Activated CD8-positive, alpha-beta memory T cell treated with anti-CD3 and anti-CD28 coated beads, Interleukin-2, amount 50 U/mL, for 1 hour (primary cell): ENCODE data around the gene AFAP1L1.
"Not testable (repeated sequence)": the region's sequence is repeated elsewhere in the genome, so short reads cannot be mapped to it uniquely, and the experiment has no call there.

Source experiments
- DNase-seq: peaks from one replicate; pipeline ENCODE4 v3.0.0-alpha.2; 2020; ENCODE audit errors: extremely low read depth

Gene AFAP1L1

DNA sequence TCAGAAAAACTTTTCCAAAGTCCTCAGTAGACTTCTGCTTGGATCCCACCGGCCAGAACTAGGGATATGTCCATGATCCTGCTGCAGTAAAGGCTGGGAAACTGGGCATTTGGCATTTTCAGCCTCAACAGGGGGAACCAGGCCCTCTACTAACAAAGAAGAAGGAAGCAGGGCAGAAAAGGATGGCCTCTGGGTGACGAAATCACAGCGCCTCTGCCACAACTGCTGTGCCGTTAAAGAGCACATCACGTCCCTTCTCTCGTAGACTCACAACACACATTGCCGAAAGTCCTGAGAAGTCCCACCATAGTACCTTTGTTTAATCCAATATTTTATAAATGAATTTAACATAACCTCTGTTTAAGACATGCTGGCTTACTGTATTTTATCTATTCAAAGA, 10.4 kb upstream of the AFAP1L1 start:
- DNase-seq = no peak

GRCh38 chr5:149262315-149262714, 9.3 kb upstream of the AFAP1L1 start:
- no peak for DNase-seq

GRCh38 chr5:149264439-149265067, 7.1 kb upstream of the AFAP1L1 start:
- DNase-seq = peak; percentile 26

GRCh38 chr5:149265068-149265465, 6.6 kb upstream of the AFAP1L1 start:
- DNase-seq = no peak

GRCh38 chr5:149265597-149265996, 6.1 kb upstream of the AFAP1L1 start:
- no peak for DNase-seq

- no peak for DNase-seq
These were observed 4.3 kb upstream of the AFAP1L1 start for GRCh38 chr5:149267241-149267973.

DNA sequence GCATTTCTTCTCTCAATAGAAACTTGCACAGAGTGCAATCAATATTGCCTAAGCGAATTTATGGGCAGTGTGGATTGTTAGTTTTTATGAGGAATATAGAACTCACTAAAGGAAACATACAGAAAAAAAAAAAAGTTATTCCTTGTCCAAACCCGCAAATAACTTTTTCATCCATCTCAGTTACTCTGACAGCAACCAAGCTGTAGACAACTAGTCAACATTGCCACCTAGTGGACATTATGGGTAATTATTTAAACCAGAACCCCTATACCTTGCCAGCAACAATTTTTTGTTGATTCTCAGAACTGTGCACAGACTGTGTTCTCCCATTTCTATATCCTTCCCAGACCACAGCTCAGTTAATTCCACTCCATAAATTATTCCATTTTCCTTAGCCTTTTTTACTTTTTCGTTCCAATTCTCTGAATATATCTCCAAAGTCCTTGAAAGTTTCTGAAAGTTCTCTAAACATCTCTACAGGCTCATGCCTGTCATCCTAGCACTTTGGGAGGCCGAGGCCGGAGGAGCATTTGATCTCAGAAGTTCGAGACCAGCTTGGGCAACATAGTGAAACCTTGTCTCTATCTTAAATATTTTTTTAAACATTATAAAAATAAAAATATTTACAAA, 2.6 kb upstream of the AFAP1L1 start:
- no peak for DNase-seq

GRCh38 chr5:149271195-149271715, 404 bp upstream of the AFAP1L1 start:
- no peak for DNase-seq

GRCh38 chr5:149272781-149273180, 1.1 kb downstream of the AFAP1L1 start:
- DNase-seq = not testable (repeated sequence)

DNA sequence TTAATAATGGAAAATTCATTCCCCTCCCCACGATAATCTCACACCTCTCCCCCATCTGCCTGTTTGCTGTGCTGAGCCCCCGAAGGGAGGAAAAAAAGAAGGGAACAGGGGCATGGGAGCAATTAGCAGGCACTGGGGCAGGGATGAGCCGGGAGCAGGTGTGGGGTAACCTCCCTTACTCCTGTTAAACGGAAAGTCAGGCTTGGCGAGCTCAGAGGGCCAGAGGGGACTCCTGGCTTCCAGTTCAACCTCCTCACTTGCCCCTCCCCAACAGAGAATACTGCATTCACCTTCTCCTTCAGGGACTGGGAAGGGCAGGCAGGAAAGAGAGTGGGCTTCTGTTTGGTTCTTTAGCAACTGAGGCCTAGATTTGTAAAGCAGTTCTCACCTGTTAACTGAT, 1.6 kb downstream of the AFAP1L1 start:
- no peak for DNase-seq

DNA sequence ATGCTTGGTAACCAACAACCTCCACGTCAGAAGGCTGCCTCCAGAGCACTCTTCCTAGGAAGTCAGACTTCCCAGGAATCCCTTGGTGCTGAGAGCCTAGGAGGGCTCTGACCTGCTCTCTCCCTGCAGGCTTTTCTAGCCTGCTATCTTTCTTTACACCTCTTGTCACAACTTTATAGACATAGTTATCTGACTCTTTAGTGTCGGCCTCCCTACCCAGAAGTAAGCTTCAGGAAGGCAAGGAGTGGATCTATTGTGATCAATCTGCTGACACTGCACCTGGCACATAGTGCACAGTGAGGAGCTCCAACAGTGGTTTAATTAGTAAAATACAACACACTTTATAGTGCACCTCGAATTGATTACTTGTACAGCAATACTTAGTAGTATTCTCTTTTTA, 2.3 kb downstream of the AFAP1L1 start:
- no peak for DNase-seq

- no peak for DNase-seq
These were observed 3.3 kb downstream of the AFAP1L1 start for GRCh38 chr5:149274939-149275338.

DNA sequence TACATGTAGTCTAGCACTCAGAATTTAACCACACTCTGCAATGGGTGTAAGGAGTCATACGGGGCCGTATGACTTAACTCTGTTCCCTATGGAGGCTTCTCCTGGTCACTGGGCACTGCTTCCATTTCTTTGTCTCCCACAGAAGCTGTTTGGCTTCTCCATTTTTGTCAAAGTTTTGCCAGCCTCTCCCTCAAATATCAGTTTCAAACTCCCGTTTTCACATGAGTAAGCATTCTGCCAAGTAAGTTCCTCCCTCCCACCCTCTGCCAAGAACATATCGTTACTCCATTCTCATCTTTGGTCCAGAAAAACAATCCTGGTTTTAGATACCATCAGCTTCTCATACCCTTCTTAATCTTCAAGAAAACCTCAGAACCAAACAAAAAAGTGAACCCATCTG, 6.1 kb downstream of the AFAP1L1 start:
- no peak for DNase-seq

- no peak for DNase-seq
These were observed 7.0 kb downstream of the AFAP1L1 start for GRCh38 chr5:149278451-149279210.

DNA sequence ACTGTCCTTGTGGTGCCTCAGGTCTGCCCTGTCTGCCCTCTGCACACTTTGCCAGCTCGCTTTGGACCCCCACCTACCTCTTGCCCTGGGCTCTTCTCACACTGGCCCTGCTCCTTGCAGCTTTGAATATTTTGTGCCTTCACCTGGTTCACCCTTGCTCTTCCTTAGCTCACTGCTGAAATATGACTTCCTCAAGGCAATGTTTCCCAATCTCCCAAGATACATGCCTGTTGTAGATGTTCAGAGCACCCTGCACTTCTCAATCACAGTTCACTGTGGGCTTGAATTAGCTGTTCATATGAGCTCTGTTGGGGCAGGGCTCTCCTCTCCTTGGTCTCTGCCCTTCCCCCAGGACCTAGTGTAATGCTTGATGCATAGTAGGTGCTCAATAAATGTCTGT, 8.0 kb downstream of the AFAP1L1 start:
- DNase-seq = no peak

GRCh38 chr5:149280124-149280523, 8.5 kb downstream of the AFAP1L1 start:
- no peak for DNase-seq

- no peak for DNase-seq
These were observed 9.1 kb downstream of the AFAP1L1 start for GRCh38 chr5:149280802-149281201.

- DNase-seq = no peak
These were observed 10.6 kb downstream of the AFAP1L1 start for GRCh38 chr5:149282027-149282965.

DNA sequence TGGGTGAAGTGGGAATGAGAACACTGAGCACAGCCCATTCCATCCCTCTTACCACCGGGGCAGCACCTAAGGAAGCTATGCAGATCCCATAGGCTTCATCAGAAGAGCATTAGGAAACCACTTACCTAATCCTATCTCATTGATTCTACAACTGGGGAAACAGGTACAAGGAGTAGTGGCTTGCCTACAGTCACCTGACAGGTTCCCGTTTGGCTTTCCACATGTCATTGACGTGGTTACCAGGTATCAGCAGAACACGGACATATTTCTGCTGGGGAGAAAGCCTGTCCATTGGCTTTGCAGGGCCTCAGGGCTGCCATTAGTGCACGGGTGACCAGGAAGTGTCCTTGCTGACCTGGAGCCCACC, 11.3 kb downstream of the AFAP1L1 start:
- no peak for DNase-seq

DNA sequence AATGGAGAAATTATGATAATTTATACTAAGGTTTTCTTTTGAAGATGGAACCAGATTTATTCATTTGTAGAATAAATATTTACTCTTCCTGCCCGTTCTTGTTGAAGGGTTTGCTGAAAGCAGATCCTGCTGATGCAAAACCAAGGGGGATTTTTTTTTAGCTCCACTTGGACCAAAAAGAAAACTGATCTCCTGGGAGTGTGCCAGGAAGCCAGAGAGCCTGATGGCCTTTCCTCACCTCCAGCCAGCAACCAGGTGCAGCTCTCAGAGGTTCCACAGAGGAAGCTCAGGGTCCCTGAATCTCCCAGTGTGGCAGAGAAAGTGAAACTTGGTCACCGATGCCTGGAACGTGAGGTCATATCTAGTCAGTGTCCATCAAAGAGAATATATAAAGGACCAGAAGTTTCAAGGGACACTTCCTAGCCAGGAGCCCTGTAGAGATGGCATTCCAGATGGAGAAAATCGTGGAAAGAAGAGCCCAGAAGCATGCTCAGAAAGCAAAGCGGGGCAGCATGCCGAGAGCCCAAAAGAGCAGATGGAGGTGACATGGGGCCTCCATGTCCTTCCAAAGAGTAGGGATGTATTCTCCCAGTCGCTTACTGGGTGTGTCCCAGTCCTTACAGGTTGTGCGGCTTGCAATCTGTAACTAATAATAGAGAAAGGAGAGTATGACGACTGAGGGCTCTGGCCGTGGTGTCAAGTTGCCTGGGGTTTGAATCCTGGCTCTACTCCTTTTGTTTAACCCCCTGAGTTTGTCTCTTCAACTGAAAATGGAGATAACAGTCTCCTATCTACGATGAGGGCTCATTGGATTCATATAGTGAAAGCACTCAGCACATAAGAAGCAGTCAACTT, 12.2 kb downstream of the AFAP1L1 start:
- DNase-seq = no peak
